ENCODE measurements around the gene SMARCAD1.
"Not testable (repeated sequence)": the region's sequence is repeated elsewhere in the genome, so short reads cannot be mapped to it uniquely, and the experiment has no call there.

Gene SMARCAD1

DNA sequence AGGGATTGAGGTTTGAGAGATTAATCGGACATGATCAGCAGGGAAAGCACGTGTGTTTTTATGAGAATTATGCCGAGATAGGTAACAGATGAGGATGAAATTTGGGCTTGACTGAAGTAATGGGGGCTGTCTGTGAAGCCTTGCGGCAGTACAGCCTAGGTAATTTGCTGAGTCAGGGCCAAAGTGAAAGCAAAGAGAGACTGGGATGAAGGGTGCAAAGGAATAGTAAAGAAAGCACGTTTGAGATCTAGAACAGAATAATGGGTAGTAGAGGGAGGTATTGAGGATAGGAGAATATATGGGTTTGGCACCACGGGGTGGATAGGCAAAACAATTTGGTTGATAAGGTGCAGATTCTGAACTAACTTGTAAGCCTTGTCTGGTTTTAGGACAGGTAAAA is 87.8 kb downstream of the SMARCAD1 start:
- H3K27ac ChIP-seq (ENCODE audit: low read depth, low read length); H3K79me1 ChIP-seq (ENCODE audit: low read length); H2BK5ac ChIP-seq (ENCODE audit: low read depth, low read length, poor library complexity); H4K12ac ChIP-seq (ENCODE audit: low read depth, low read length); H4K91ac ChIP-seq (ENCODE audit: low read depth, low read length); H3K4me1 ChIP-seq (ENCODE audit: control insufficient read depth in 1 of 2, insufficient read depth in 2 of 2, low read length in 2 of 2); H3K4me3 ChIP-seq (ENCODE audit: low read depth, low read length); H3K18ac ChIP-seq (ENCODE audit: low read length); H3K4me2 ChIP-seq (ENCODE audit: low read length); H3K27me3 ChIP-seq (ENCODE audit: insufficient read depth, low read length); H2AK5ac ChIP-seq (ENCODE audit: low read length); H3K9me3 ChIP-seq (ENCODE audit: insufficient read depth, low read depth, low read length); H2BK12ac ChIP-seq (ENCODE audit: low read length); DNase-seq; H4K8ac ChIP-seq (ENCODE audit: low read depth, low read length); H3K23ac ChIP-seq (ENCODE audit: low read length); H2BK120ac ChIP-seq (ENCODE audit: insufficient read depth, low read length, poor library complexity); H3K9ac ChIP-seq (ENCODE audit: low read length); H3K14ac ChIP-seq (ENCODE audit: low read length); H3K36me3 ChIP-seq (ENCODE audit: control insufficient read depth in 1 of 2, insufficient read depth in 2 of 2, low read length in 2 of 2); H3K4ac ChIP-seq (ENCODE audit: low read depth, low read length); H2AFZ ChIP-seq (ENCODE audit: insufficient read depth, low read length, poor library complexity); H3K79me2 ChIP-seq (ENCODE audit: control insufficient read depth, insufficient read depth, low read length, poor library complexity): not testable (repeated sequence)
- WGBS (ENCODE audit: extremely low coverage, insufficient coverage, insufficient read length) = no CpG with 5 or more reads among the region's 6 CpGs

DNA sequence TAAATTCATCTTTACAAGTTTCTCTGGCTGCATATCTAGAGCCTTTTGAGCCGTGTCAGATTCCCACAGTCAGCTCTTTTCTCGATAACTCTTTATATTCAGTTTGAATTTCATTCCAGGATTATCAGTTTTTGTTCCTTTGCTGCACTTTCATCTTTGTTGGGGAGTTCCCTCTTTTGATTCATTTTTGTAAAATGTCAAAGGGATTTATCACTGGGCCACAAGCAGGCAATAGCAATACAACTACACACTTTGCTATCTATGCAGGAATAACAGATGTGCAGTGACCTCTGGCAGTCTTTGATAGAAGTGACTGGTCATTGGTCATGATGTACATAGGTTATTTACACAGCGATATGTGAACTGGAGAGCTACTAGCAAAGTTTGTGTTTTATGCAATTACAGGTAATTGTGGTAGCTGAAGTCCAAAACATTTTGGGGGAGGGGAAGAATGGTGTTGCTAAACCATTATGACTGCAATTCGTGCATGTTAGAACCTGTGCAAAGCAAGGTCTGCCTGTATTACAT is 91.1 kb downstream of the SMARCAD1 start:
- Histone ChIP-seq H3K14ac (ENCODE audit: low read length) (no peak overlapping the region), H2AFZ (ENCODE audit: insufficient read depth, low read length, poor library complexity) (no peak overlapping the region), H3K23ac (ENCODE audit: low read length) (no peak overlapping the region), H2BK12ac (ENCODE audit: low read length) (no peak overlapping the region), H3K79me1 (ENCODE audit: low read length) (no peaks in the 10 kb centered on the region), H3K9me3 (ENCODE audit: insufficient read depth, low read depth, low read length) (no peaks in the 10 kb centered on the region), H4K8ac (ENCODE audit: low read depth, low read length) (no peak overlapping the region), H3K27me3 (ENCODE audit: insufficient read depth, low read length) (no peaks in the 10 kb centered on the region), H2BK120ac (ENCODE audit: insufficient read depth, low read length, poor library complexity) (no peak overlapping the region), H3K79me2 (ENCODE audit: control insufficient read depth, insufficient read depth, low read length, poor library complexity) (no peaks in the 10 kb centered on the region), H3K36me3 (ENCODE audit: control insufficient read depth in 1 of 2, insufficient read depth in 2 of 2, low read length in 2 of 2) (no peaks in the 10 kb centered on the region), H3K18ac (ENCODE audit: low read length) (no peak overlapping the region), H3K27ac (ENCODE audit: low read depth, low read length) (no peak overlapping the region), H3K4me2 (ENCODE audit: low read length) (no peak overlapping the region), H3K4me1 (ENCODE audit: control insufficient read depth in 1 of 2, insufficient read depth in 2 of 2, low read length in 2 of 2) (no peaks in the 10 kb centered on the region), H2AK5ac (ENCODE audit: low read length) (no peak overlapping the region), H2BK5ac (ENCODE audit: low read depth, low read length, poor library complexity) (no peak overlapping the region), H3K4me3 (ENCODE audit: low read depth, low read length) (no peak overlapping the region), H4K91ac (ENCODE audit: low read depth, low read length) (no peak overlapping the region), H3K4ac (ENCODE audit: low read depth, low read length) (no peak overlapping the region), H4K12ac (ENCODE audit: low read depth, low read length) (no peak overlapping the region), H3K9ac (ENCODE audit: low read length) (no peak overlapping the region)
- DNase-seq = no peak
- no CpG with 5 or more reads among the region's 4 CpGs for WGBS (ENCODE audit: extremely low coverage, insufficient coverage, insufficient read length)

DNA sequence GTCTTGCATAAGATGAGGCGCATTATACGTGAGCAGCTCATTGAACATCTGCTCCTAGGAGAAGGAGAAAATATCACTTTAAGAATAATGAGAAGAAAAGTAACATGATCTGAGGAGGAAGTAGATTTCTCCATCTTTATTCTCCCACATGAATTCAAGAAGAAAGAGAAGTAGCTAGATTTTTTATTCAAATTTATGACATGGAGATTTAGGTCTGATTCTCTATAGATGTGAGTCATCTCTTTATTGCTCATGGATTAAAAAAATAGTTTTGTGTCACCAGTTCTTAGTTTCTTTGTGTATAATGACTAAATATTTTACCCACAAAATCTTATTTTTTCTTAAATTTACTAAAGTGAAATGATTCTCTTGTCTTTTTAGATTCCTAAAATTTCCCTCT is 94.5 kb downstream of the SMARCAD1 start:
- H3K79me2 ChIP-seq (ENCODE audit: control insufficient read depth, insufficient read depth, low read length, poor library complexity) = no peaks in the 10 kb centered on the region
- H4K91ac ChIP-seq (ENCODE audit: low read depth, low read length) = no peak overlapping the region
- DNase-seq = no peak
- no peak overlapping the region for H3K4ac ChIP-seq (ENCODE audit: low read depth, low read length)
- no peak overlapping the region for H3K18ac ChIP-seq (ENCODE audit: low read length)
- H3K9ac ChIP-seq (ENCODE audit: low read length) = no peak overlapping the region
- no peak overlapping the region for H4K8ac ChIP-seq (ENCODE audit: low read depth, low read length)
- no peak overlapping the region for H3K4me2 ChIP-seq (ENCODE audit: low read length)
- H3K4me3 ChIP-seq (ENCODE audit: low read depth, low read length) = no peak overlapping the region
- H3K4me1 ChIP-seq (ENCODE audit: control insufficient read depth in 1 of 2, insufficient read depth in 2 of 2, low read length in 2 of 2) = no peaks in the 10 kb centered on the region
- no peak overlapping the region for H2BK5ac ChIP-seq (ENCODE audit: low read depth, low read length, poor library complexity)
- no peak overlapping the region for H3K14ac ChIP-seq (ENCODE audit: low read length)
- H4K12ac ChIP-seq (ENCODE audit: low read depth, low read length) = no peak overlapping the region
- H3K9me3 ChIP-seq (ENCODE audit: insufficient read depth, low read depth, low read length) = no peaks in the 10 kb centered on the region
- no peak overlapping the region for H2BK120ac ChIP-seq (ENCODE audit: insufficient read depth, low read length, poor library complexity)
- H3K23ac ChIP-seq (ENCODE audit: low read length) = no peak overlapping the region
- H3K27me3 ChIP-seq (ENCODE audit: insufficient read depth, low read length) = no peaks in the 10 kb centered on the region
- no peak overlapping the region for H3K27ac ChIP-seq (ENCODE audit: low read depth, low read length)
- no peaks in the 10 kb centered on the region for H3K79me1 ChIP-seq (ENCODE audit: low read length)
- H2AK5ac ChIP-seq (ENCODE audit: low read length) = no peak overlapping the region
- H2BK12ac ChIP-seq (ENCODE audit: low read length) = no peak overlapping the region
- H3K36me3 ChIP-seq (ENCODE audit: control insufficient read depth in 1 of 2, insufficient read depth in 2 of 2, low read length in 2 of 2) = no peaks in the 10 kb centered on the region
- no CpG with 5 or more reads among the region's 2 CpGs for WGBS (ENCODE audit: extremely low coverage, insufficient coverage, insufficient read length)
- H2AFZ ChIP-seq (ENCODE audit: insufficient read depth, low read length, poor library complexity) = no peak overlapping the region

DNA sequence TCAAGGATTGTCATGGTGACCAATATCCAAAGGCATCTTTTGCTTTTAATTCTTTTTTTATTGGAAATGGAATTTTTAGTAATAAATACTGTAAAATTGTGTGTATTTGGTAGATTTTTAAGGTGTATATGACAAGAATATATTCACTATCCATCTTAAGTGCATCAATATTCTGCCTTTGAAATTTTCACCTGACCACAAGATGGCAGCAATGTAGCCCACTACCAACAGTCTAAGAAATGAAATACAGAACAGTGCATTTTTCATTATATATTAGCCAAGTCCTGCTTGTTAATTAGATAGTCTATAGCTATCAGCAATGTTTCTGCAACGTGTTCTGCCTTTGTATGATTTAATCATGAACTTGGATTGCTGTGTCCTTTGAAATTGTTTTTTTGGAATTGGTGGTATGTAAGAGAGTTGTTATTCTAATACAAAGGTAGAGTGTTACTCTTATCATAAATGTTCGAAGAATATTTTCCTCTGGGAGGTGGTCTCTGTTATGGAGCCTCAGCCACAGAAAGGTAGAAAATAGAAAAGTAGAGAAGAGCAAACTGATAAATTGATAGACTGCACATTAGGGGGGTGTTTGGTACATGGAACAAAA is 96.8 kb downstream of the SMARCAD1 start:
- Histone ChIP-seq H3K36me3 (ENCODE audit: control insufficient read depth in 1 of 2, insufficient read depth in 2 of 2, low read length in 2 of 2) (no peaks in the 10 kb centered on the region), H3K23ac (ENCODE audit: low read length) (no peak overlapping the region)
- no CpG with 5 or more reads among the region's 2 CpGs for WGBS (ENCODE audit: extremely low coverage, insufficient coverage, insufficient read length)

More for the DNA sequence above, 96.8 kb downstream of the SMARCAD1 start:
- H4K12ac ChIP-seq (ENCODE audit: low read depth, low read length) = no peak overlapping the region
- H3K4ac ChIP-seq (ENCODE audit: low read depth, low read length) = no peak overlapping the region
- no peak overlapping the region for H3K4me2 ChIP-seq (ENCODE audit: low read length)
- no peak overlapping the region for H3K4me3 ChIP-seq (ENCODE audit: low read depth, low read length)
- no peak overlapping the region for H3K14ac ChIP-seq (ENCODE audit: low read length)
- peak; percentile 24 to 66 for DNase-seq
- H2AFZ ChIP-seq (ENCODE audit: insufficient read depth, low read length, poor library complexity) = no peak overlapping the region
- H3K79me2 ChIP-seq (ENCODE audit: control insufficient read depth, insufficient read depth, low read length, poor library complexity) = no peaks in the 10 kb centered on the region
- no peak overlapping the region for H4K91ac ChIP-seq (ENCODE audit: low read depth, low read length)
- H2AK5ac ChIP-seq (ENCODE audit: low read length) = no peak overlapping the region
- no peaks in the 10 kb centered on the region for H3K4me1 ChIP-seq (ENCODE audit: control insufficient read depth in 1 of 2, insufficient read depth in 2 of 2, low read length in 2 of 2)
- no peaks in the 10 kb centered on the region for H3K27me3 ChIP-seq (ENCODE audit: insufficient read depth, low read length)
- H3K9ac ChIP-seq (ENCODE audit: low read length) = no peak overlapping the region
- H3K9me3 ChIP-seq (ENCODE audit: insufficient read depth, low read depth, low read length) = no peaks in the 10 kb centered on the region
- H4K8ac ChIP-seq (ENCODE audit: low read depth, low read length) = no peak overlapping the region
- no peak overlapping the region for H3K18ac ChIP-seq (ENCODE audit: low read length)
- no peak overlapping the region for H2BK5ac ChIP-seq (ENCODE audit: low read depth, low read length, poor library complexity)
- H2BK120ac ChIP-seq (ENCODE audit: insufficient read depth, low read length, poor library complexity) = no peak overlapping the region
- no peak overlapping the region for H3K27ac ChIP-seq (ENCODE audit: low read depth, low read length)
- no peak overlapping the region for H2BK12ac ChIP-seq (ENCODE audit: low read length)
- no peaks in the 10 kb centered on the region for H3K79me1 ChIP-seq (ENCODE audit: low read length)

Data from trophoblast cell (in vitro differentiated cells and primary cell).